ENCODE data around the gene PDCD1.
"Not testable (repeated sequence)": the region's sequence is repeated elsewhere in the genome, so short reads cannot be mapped to it uniquely, and the experiment has no call there.

PDCD1 gene

GRCh38 chr2:241834527-241835210, 24.0 kb downstream of the PDCD1 start:
- no peak for DNase-seq (ENCODE audit: low read depth)

GRCh38 chr2:241833756-241834526, 24.8 kb downstream of the PDCD1 start:
- DNase-seq (ENCODE audit: low read depth): not testable (repeated sequence)

GRCh38 chr2:241833101-241833663, 25.5 kb downstream of the PDCD1 start:
- peak; percentile 82 for DNase-seq (ENCODE audit: low read depth)

GRCh38 chr2:241827394-241827793, 31.3 kb downstream of the PDCD1 start:
- no peak for DNase-seq (ENCODE audit: low read depth)

- not testable (repeated sequence) for DNase-seq (ENCODE audit: low read depth)
These were observed 34.9 kb downstream of the PDCD1 start for GRCh38 chr2:241823531-241824437.

- no peak for DNase-seq (ENCODE audit: low read depth)
These were observed 36.5 kb downstream of the PDCD1 start for GRCh38 chr2:241822264-241822623.

- no peak for DNase-seq (ENCODE audit: low read depth)
These were observed 37.0 kb downstream of the PDCD1 start for GRCh38 chr2:241821460-241822263.

DNA sequence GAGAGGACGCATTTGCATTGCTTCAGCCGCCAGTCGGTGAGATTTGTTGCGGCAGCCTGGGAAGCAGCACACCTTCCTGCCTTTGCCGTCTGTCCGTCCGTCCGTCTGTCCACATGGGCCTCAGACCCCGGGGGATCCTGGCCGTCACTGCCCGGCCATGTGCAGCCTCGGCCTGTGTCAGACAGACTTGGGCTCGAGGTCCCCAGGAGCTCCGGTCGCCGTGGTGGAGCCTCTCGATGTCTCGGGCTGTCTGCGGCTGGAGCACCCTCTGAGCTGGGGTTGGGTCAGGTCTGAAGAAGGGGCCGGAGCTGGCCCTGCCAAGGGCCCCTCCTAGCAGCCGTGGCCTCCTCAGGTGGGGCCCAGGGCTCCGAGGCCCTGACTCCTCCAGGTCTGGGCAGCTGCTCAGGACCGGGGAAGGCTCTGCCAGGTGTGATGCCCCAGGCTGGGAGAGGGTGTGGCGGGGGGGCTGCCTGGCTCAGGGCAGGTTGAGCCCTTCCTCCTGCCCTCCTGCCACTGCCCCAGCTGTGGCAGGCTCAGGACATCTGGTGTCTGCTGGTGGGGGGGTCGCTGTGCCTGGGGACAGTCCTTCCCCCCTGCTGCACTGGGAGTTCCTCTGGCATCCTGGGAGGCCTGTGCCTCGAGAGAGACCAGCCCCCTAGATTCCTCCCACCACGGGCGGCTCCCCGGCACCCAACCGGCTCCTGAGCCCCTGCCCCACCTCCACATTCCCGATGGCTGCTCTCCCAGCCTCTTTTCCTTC, 37.9 kb downstream of the PDCD1 start:
- no peak for DNase-seq (ENCODE audit: low read depth)

- DNase-seq (ENCODE audit: low read depth): not testable (repeated sequence)
These were observed 38.6 kb downstream of the PDCD1 start for GRCh38 chr2:241819947-241820624.

DNA sequence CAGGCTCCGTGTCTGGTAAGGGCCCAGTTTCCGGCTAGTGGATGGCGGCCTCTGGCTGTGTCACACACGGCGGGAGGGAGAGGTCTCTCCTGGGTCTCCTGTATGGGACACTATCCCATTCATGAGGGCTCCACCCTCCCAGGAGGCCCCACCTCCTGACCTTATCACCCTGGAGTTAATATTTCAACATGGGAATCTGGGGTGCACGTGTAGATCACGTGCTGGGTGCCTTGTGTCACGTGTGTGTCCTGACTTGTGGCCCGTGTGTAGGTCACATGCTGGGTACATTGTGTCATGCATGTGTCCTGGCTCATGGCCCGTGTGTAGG, 39.8 kb downstream of the PDCD1 start:
- no peak for DNase-seq (ENCODE audit: low read depth)

- DNase-seq (ENCODE audit: low read depth): no peak
These were observed 40.3 kb downstream of the PDCD1 start for GRCh38 chr2:241818229-241818942.

DNA sequence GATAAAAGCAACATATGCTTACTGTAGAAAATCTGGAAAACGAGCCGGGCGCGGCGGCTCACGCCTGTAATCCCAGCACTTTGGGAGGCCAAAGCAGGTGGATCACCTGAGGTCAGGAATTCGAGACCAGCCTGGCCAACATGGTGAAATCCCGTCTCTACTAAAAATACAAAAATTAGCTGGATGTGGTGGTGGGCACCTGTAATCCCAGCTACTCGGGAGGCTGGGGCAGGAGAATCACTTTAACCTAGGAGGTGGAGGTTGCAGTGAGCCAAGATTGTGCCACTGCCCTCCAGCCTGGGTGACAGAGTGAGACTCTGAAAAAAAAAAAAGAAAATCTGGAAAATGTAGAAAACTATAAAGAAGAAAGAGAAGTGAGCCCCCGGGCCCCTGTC, 40.9 kb downstream of the PDCD1 start:
- DNase-seq (ENCODE audit: low read depth): not testable (repeated sequence)

DNA sequence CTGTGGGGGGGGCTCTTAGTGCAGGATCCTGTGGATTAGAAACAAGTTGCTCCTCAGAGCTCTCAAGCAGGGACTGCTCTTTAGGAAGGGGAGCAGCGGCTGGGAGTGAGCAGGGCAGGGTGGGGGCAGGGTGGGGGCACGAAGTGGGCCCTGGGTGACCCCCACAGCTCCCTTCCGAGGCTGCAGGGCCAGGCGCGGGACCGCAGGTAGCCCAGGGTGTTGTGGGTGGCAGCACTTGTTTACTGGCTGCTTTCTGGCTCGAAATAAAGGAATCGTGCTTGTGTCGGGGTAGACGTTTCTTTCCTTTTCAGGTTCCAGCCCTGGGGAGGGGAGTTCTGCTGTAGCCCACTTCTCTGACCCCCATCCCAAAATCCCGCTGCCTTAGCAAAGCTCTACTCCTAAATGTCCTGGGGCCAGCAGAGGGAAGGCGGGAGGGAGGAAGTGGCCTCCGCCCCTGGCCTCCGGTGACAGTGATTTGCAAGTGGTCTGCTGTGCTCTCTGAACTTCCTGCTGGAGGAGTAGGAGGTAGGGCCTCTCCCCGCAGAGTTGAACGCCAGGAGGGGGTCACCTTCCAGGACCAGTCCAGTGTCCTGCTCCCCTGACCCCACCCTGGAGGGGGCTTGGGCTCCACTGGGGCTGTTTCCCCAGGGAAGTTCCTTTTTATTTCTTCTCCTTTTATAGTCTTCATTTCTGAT, 41.4 kb downstream of the PDCD1 start:
- DNase-seq (ENCODE audit: low read depth): no peak

DNA sequence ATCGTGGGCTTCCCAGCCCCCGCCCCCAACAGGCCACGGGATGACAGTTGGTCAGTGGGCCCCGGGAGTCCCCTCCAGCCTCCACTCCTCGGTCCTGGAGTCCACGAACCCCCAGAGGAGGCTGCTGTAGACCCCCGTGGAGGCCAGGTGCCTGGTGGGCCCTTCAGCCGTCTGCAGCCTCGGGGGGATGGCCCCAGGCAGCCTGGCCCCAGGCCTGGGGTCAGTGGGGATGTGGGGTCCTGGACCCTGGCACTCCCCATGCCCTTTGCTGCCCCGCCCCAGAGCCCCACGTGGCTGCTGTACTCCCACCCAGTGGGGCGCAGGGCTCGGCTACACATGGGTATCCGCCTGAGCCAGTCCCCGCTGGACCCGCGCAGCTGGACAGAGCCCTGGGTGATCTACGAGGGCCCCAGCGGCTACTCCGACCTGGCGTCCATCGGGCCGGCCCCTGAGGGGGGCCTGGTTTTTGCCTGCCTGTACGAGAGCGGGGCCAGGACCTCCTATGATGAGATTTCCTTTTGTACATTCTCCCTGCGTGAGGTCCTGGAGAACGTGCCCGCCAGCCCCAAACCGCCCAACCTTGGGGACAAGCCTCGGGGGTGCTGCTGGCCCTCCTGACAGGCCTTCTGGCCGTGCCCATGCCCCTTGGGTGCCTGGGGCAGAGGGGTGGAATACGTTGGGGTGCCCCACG, 42.1 kb downstream of the PDCD1 start:
- DNase-seq (ENCODE audit: low read depth): no peak

- DNase-seq (ENCODE audit: low read depth): no peak
These were observed 42.9 kb downstream of the PDCD1 start for GRCh38 chr2:241815477-241816430.

DNA sequence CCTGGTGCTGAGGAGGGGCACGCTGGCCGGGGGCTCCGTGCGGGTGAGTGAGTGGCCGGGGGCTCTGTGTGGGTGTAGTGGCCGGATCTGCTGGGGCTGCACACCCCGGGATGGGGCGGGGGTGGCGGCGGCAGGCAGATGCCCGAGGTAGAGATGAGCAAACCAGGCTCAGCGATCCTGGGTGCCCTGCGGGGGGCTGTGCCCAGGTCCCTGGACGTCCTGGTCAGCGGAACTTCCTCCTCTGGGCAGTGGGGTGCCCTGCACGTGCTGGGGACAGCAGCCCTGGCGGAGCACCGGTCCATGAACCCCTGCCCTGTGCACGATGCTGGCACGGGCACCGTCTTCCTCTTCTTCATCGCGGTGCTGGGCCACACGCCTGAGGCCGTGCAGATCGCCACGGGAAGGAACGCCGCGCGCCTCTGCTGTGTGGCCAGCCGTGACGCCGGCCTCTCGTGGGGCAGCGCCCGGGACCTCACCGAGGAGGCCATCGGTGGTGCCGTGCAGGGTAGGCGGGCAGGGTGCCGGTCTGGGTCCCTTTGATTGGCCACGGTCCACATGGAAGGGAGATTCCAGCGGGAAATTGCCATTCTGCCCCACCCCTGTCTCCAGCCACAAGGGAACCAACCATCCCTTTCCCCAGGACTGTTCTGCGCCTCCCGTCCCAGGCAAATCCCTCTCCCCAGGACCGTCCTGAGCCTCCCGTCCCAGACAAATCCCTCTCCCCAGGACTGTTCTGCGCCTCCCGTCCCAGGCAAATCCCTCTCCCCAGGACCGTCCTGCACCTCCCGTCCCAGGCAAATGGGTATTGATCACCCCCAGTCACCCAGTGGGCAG, 43.8 kb downstream of the PDCD1 start:
- DNase-seq (ENCODE audit: low read depth): no peak

- DNase-seq (ENCODE audit: low read depth): no peak
These were observed 44.4 kb downstream of the PDCD1 start for GRCh38 chr2:241814393-241814642.

Data from iris pigment epithelial cell (primary cell).